ENCODE data around the gene SLIT1. TPM values are rescaled to one million over a fixed set of nuclear protein-coding genes. Genes with fewer than 3 reads are reported as not detected.

The SLIT1 gene
- total RNA-seq, 1 donor from 2014 or later, result 10.6 TPM

GRCh38 chr10:96967847-96968246, 217.9 kb downstream of the SLIT1 start:
- Mint-ChIP-seq H3K4me3 (no peak overlapping the region), H3K27me3 (ENCODE audit: low read depth) (no peaks in the 10 kb centered on the region), H3K9me3 (no peaks in the 10 kb centered on the region), H3K36me3 (ENCODE audit: low read depth) (peaks cover 7% of the 10 kb centered on the region), H3K4me1 (peaks cover 28% of the 10 kb centered on the region), H3K27ac (ENCODE audit: unreplicated experiment) (no peak overlapping the region)
- no peak for DNase-seq (ENCODE audit: low read depth, low spot score)
- no peak for TF ChIP-seq CTCF (conservative IDR thresholded peaks at IDR 0.05)

- no peak for DNase-seq (ENCODE audit: low read depth, low spot score)
- Mint-ChIP-seq H3K27me3 (ENCODE audit: low read depth) (no peaks in the 10 kb centered on the region), H3K27ac (ENCODE audit: unreplicated experiment) (no peak overlapping the region), H3K36me3 (ENCODE audit: low read depth) (peaks cover 7% of the 10 kb centered on the region), H3K9me3 (no peaks in the 10 kb centered on the region), H3K4me3 (no peak overlapping the region), H3K4me1 (peaks cover 14% of the 10 kb centered on the region)
- TF ChIP-seq CTCF (conservative IDR thresholded peaks at IDR 0.05), result no peak
Measured at GRCh38 chr10:96964131-96964530, 221.6 kb downstream of the SLIT1 start.

GRCh38 chr10:96960872-96961271, 224.9 kb downstream of the SLIT1 start:
- no peak for TF ChIP-seq CTCF (conservative IDR thresholded peaks at IDR 0.05)
- Mint-ChIP-seq H3K27me3 (ENCODE audit: low read depth) (no peaks in the 10 kb centered on the region), H3K27ac (ENCODE audit: unreplicated experiment) (no peak overlapping the region), H3K36me3 (ENCODE audit: low read depth) (peaks cover 3% of the 10 kb centered on the region), H3K4me1 (peaks cover 14% of the 10 kb centered on the region), H3K9me3 (no peaks in the 10 kb centered on the region), H3K4me3 (no peak overlapping the region)
- DNase-seq (ENCODE audit: low read depth, low spot score), result no peak

- H3K4me1 Mint-ChIP-seq, result peaks cover 14% of the 10 kb centered on the region
- H3K36me3 Mint-ChIP-seq (ENCODE audit: low read depth), result peaks cover 6% of the 10 kb centered on the region
- no peak for DNase-seq (ENCODE audit: low read depth, low spot score)
- TF ChIP-seq CTCF (conservative IDR thresholded peaks at IDR 0.05), result no peak
- no peak overlapping the region for H3K4me3 Mint-ChIP-seq
- H3K27me3 Mint-ChIP-seq (ENCODE audit: low read depth), result no peaks in the 10 kb centered on the region
- no peak overlapping the region for H3K27ac Mint-ChIP-seq (ENCODE audit: unreplicated experiment)
- H3K9me3 Mint-ChIP-seq, result no peaks in the 10 kb centered on the region
Measured at GRCh38 chr10:96959733-96960132, 226.0 kb downstream of the SLIT1 start.

- TF ChIP-seq CTCF (conservative IDR thresholded peaks at IDR 0.05), result no peak
- no peak for DNase-seq (ENCODE audit: low read depth, low spot score)
- Mint-ChIP-seq H3K27me3 (ENCODE audit: low read depth) (no peaks in the 10 kb centered on the region), H3K4me3 (no peak overlapping the region), H3K36me3 (ENCODE audit: low read depth) (peaks cover 6% of the 10 kb centered on the region), H3K27ac (ENCODE audit: unreplicated experiment) (no peak overlapping the region), H3K4me1 (peaks cover 4% of the 10 kb centered on the region), H3K9me3 (no peaks in the 10 kb centered on the region)
Measured at GRCh38 chr10:96958071-96958470, 227.7 kb downstream of the SLIT1 start.

GRCh38 chr10:96955794-96956193, 230.0 kb downstream of the SLIT1 start:
- Mint-ChIP-seq H3K9me3 (no peaks in the 10 kb centered on the region), H3K36me3 (ENCODE audit: low read depth) (peaks cover 9% of the 10 kb centered on the region), H3K27ac (ENCODE audit: unreplicated experiment) (no peak overlapping the region), H3K27me3 (ENCODE audit: low read depth) (no peaks in the 10 kb centered on the region), H3K4me1 (no peaks in the 10 kb centered on the region), H3K4me3 (no peak overlapping the region)
- DNase-seq (ENCODE audit: low read depth, low spot score), result no peak
- TF ChIP-seq CTCF (conservative IDR thresholded peaks at IDR 0.05), result no peak

Data from neural crest cell (in vitro differentiated cells).